CD14-positive monocyte (primary cell): ENCODE data around the gene COX10. TPM values are rescaled to one million over a fixed set of nuclear protein-coding genes. Genes with fewer than 3 reads are reported as not detected.

Experiments
- DNase-seq, 3 donors: peaks; one replicate each; pipeline ENCODE4 v3.0.0-alpha.2; 2011 to 2022
- H2AFZ ChIP-seq: 2 replicates; pipeline ENCODE4 v1.6.0; 2012; ENCODE audit warnings: mild to moderate bottlenecking, low read depth, low read length, inconsistent platforms; ENCODE audit not compliant: insufficient read depth, poor library complexity, severe bottlenecking
- H3K27ac ChIP-seq, 2 donors: 1 replicate in 1 of 2; 2 replicates in 1 of 2; pipeline ENCODE4 v1.5.1; 2012 to 2013; ENCODE audit warnings: low read length in 2 of 2, control low read depth in 1 of 2, inconsistent platforms in 1 of 2, low read depth in 1 of 2, mild to moderate bottlenecking in 1 of 2
- H3K27me3 ChIP-seq, 2 donors: one replicate each; pipeline versions ENCODE4 v1.6.0 to v1.6.1; 2011 to 2013; ENCODE audit warnings: low read length in 2 of 2; ENCODE audit not compliant: control insufficient read depth in 2 of 2, insufficient read depth in 2 of 2
- H3K36me3 ChIP-seq, 2 donors: replicated peaks in 1 of 2; 1 replicate in 1 of 2; 2 replicates in 1 of 2; pipeline versions ENCODE4 v1.5.1 to v1.6.1; 2012 to 2013; ENCODE audit warnings: low read length in 2 of 2, control low read depth in 1 of 2, inconsistent platforms in 1 of 2, mild to moderate bottlenecking in 1 of 2; ENCODE audit not compliant: insufficient read depth in 2 of 2, control insufficient read depth in 1 of 2
- H3K4me1 ChIP-seq, 2 donors: 1 replicate in 1 of 2; 2 replicates in 1 of 2; pipeline versions ENCODE4 v1.5.1 to v1.6.1; 2012 to 2013; ENCODE audit warnings: low read length in 2 of 2, control low read depth in 1 of 2, inconsistent platforms in 1 of 2, mild to moderate bottlenecking in 1 of 2, moderate library complexity in 1 of 2; ENCODE audit not compliant: insufficient read depth in 2 of 2, control insufficient read depth in 1 of 2
- H3K4me2 ChIP-seq: replicated peaks from 2 replicates; pipeline ENCODE3; 2012; ENCODE audit warnings: low read length, moderate library complexity, mild to moderate bottlenecking; ENCODE audit not compliant: poor library complexity, severe bottlenecking; ENCODE audit errors: extremely low read depth
- H3K4me3 ChIP-seq, 3 experiments: fragments of 200-600 bp in 1 of 3; sonication (generic) in 1 of 3; replicated peaks in 1 of 3; 1 replicate in 2 of 3; 2 replicates in 1 of 3; pipeline ENCODE4 v1.5.1; 2011 to 2013; ENCODE audit warnings: low read length in 3 of 3, mild to moderate bottlenecking in 3 of 3, control low read depth in 2 of 3, low read depth in 2 of 3, inconsistent platforms in 1 of 3, moderate library complexity in 1 of 3
- H3K79me2 ChIP-seq: 2 replicates; pipeline ENCODE4 v1.6.0; 2012; ENCODE audit warnings: mild to moderate bottlenecking, control low read depth, inconsistent platforms, low read length, moderate library complexity; ENCODE audit not compliant: insufficient read depth
- H3K9ac ChIP-seq: 2 replicates; pipeline ENCODE4 v1.6.0; 2017; ENCODE audit warnings: low read length, mild to moderate bottlenecking; ENCODE audit not compliant: insufficient read depth, poor library complexity, severe bottlenecking
- H3K9me3 ChIP-seq, 2 donors: replicated peaks in 1 of 2; 1 replicate in 1 of 2; 2 replicates in 1 of 2; pipeline versions ENCODE4 v1.5.1 to v1.6.1; 2012 to 2013; ENCODE audit warnings: low read length in 2 of 2, control low read depth in 1 of 2; ENCODE audit not compliant: control insufficient read depth in 1 of 2, insufficient read depth in 1 of 2
- H4K20me1 ChIP-seq: 2 replicates; pipeline ENCODE4 v1.6.0; 2012; ENCODE audit warnings: mild to moderate bottlenecking, low read length, control low read depth, moderate library complexity; ENCODE audit not compliant: insufficient read depth
- H3K27ac Mint-ChIP-seq, 7 donors: one replicate each; pipeline ENCODE4 v1.8.0; 2020; ENCODE audit warnings: mild to moderate bottlenecking in 7 of 7, mixed read lengths in 7 of 7, moderate library complexity in 6 of 7, inconsistent platforms in 2 of 7
- H3K27me3 Mint-ChIP-seq, 3 donors: one replicate each; pipeline ENCODE4 v1.8.0; 2021 to 2022; ENCODE audit warnings: low read depth in 3 of 3, mild to moderate bottlenecking in 3 of 3, mixed read lengths in 3 of 3, moderate library complexity in 3 of 3, inconsistent platforms in 1 of 3
- H3K36me3 Mint-ChIP-seq, 2 donors: one replicate each; pipeline ENCODE4 v1.8.0; 2020; ENCODE audit warnings: mixed read lengths in 2 of 2, inconsistent platforms in 1 of 2, mild to moderate bottlenecking in 1 of 2
- H3K4me1 Mint-ChIP-seq: one replicate; pipeline ENCODE4 v1.8.0; 2020; ENCODE audit warnings: mild to moderate bottlenecking, mixed read lengths
- H3K4me3 Mint-ChIP-seq, 2 donors: one replicate each; pipeline ENCODE4 v1.8.0; 2020; ENCODE audit warnings: mild to moderate bottlenecking in 2 of 2, mixed read lengths in 2 of 2, moderate library complexity in 1 of 2
- H3K9me3 Mint-ChIP-seq, 7 donors: one replicate each; pipeline ENCODE4 v1.8.0; 2020 to 2022; ENCODE audit warnings: mixed read lengths in 7 of 7, mild to moderate bottlenecking in 6 of 7, moderate library complexity in 6 of 7, inconsistent platforms in 2 of 7
- WGBS: methylation state at CpG from one replicate; pipeline ENCODE4 v1.1.5; 2013; ENCODE audit warnings: missing lambda C conversion rate; ENCODE audit not compliant: insufficient coverage; 5-methylcytosine and 5-hydroxymethylcytosine counted together
- intact Hi-C, 2 donors: fragments of 100-400 bp; cut with micrococcal nuclease; formaldehyde crosslinking; loops; one replicate each; pipeline versions ENCODE4 v1.15.0 to v1.15.1; 2023
- polyA plus RNA-seq, 3 donors: library from polyadenylated mRNA; depleted of rRNA in 1 of 3; unstranded in 2 of 3; stranded (reverse) in 1 of 3; fragments of 300-500 nt in 2 of 3; fragments of >200 nt in 1 of 3; fragmentation: Illumina TruSeq in 2 of 3; gene quantifications; 1 replicate in 2 of 3; 2 replicates in 1 of 3; pipeline ENCODE4 v1.2.3, GENCODE V29; 2012 to 2021
- TF ChIP-seq, protein P1 (sequence below): fragments of 200-600 bp; IDR thresholded peaks from one replicate; pipeline ENCODE4 v1.8.0; 2022; ENCODE audit warnings: antibody characterized with exemption, mild to moderate bottlenecking

COX10 gene
- polyA plus RNA-seq, 3 donors, result 8.2 to 15.2 (median 11.3) TPM

DNA sequence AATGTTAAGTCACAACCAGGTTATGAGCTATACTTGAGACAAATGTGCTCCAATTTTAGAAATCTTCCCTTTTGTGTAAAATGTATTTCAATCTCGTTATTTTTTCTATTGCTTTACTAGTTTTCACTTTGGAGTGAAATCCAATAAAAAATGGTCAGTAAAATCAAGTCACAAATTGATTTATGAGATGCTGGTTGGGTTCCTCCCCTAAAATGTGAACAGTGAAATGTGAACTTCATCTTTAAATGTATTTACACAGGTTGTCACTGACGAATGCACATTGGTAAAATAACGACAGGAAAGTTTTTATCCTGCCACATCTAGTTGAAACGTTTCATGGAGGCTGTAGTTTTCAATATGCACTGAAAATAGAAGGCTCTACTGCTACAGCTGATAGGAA lies 55.5 kb downstream of the COX10 start:
- intact Hi-C loops, result no loop called here
- H4K20me1 ChIP-seq, result peaks cover 17% of the 10 kb centered on the region
- no peak overlapping the region for H3K4me3 Mint-ChIP-seq
- no peak overlapping the region for H2AFZ ChIP-seq
- H3K4me3 ChIP-seq, result no peak overlapping the region
- H3K27ac Mint-ChIP-seq, result no peak overlapping the region
- TF ChIP-seq, protein P1, sequence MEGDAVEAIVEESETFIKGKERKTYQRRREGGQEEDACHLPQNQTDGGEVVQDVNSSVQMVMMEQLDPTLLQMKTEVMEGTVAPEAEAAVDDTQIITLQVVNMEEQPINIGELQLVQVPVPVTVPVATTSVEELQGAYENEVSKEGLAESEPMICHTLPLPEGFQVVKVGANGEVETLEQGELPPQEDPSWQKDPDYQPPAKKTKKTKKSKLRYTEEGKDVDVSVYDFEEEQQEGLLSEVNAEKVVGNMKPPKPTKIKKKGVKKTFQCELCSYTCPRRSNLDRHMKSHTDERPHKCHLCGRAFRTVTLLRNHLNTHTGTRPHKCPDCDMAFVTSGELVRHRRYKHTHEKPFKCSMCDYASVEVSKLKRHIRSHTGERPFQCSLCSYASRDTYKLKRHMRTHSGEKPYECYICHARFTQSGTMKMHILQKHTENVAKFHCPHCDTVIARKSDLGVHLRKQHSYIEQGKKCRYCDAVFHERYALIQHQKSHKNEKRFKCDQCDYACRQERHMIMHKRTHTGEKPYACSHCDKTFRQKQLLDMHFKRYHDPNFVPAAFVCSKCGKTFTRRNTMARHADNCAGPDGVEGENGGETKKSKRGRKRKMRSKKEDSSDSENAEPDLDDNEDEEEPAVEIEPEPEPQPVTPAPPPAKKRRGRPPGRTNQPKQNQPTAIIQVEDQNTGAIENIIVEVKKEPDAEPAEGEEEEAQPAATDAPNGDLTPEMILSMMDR, result no peak
- no peak overlapping the region for H3K4me2 ChIP-seq
- H3K9me3 Mint-ChIP-seq, result no peaks in the 10 kb centered on the region
- no peaks in the 10 kb centered on the region for H3K4me1 ChIP-seq
- H3K9me3 ChIP-seq, result no peaks in the 10 kb centered on the region
- H3K36me3 Mint-ChIP-seq, result peaks cover 0 to 2% of the 10 kb centered on the region in 2 donors
- H3K27me3 Mint-ChIP-seq, result no peaks in the 10 kb centered on the region
- H3K36me3 ChIP-seq, result no peaks in the 10 kb centered on the region
- peaks cover 3% of the 10 kb centered on the region for H3K79me2 ChIP-seq
- H3K27ac ChIP-seq, result no peak overlapping the region
- WGBS, result no CpG with 5 or more reads among the region's 4 CpGs
- no peak overlapping the region for H3K9ac ChIP-seq
- peaks cover 19% of the 10 kb centered on the region for H3K4me1 Mint-ChIP-seq
- no peak for DNase-seq
- H3K27me3 ChIP-seq, result no peaks in the 10 kb centered on the region

DNA sequence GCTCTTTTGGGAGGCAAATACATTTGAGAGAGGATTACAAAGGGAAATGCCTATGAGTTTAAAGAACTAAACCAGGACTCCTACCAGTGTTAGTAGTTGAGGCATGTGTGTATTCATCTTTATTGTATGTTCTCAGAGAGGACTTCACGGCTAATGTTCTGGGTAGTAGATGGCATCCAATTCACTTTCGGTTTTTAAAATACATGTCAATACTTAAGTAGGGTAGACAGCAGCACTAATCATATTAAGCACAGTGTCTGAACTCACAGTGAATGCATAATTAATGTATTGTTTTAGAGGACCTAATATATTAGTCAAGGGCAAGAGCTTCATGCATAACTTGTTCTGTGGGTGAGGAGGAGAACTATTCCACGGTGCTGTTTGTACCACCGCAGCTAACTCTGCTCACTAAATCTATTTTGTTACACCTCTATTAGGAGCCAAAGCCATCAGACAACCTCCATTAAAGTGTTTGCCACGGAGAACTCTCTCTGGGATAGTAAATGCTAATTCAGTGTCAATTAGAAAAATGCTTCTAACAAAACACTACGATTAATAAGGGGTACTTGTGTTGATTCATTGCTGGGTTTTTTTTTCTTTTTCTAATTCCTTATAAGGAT lies 56.3 kb downstream of the COX10 start:
- no peaks in the 10 kb centered on the region for H3K4me1 ChIP-seq
- WGBS, result no CpG with 5 or more reads among the region's 6 CpGs
- no peak overlapping the region for H3K27ac Mint-ChIP-seq
- H2AFZ ChIP-seq, result no peak overlapping the region
- no peaks in the 10 kb centered on the region for H3K9me3 ChIP-seq
- DNase-seq, result no peak
- no peak overlapping the region for H3K4me3 ChIP-seq
- H3K4me3 Mint-ChIP-seq, result no peak overlapping the region
- no peak overlapping the region for H3K27ac ChIP-seq
- H3K36me3 ChIP-seq, result no peaks in the 10 kb centered on the region
- peaks cover 3% of the 10 kb centered on the region for H3K79me2 ChIP-seq
- peaks cover 19% of the 10 kb centered on the region for H3K4me1 Mint-ChIP-seq
- H3K9me3 Mint-ChIP-seq, result peaks cover 0 to 2% (median 0%) of the 10 kb centered on the region in 7 donors
- peaks cover 17% of the 10 kb centered on the region for H4K20me1 ChIP-seq
- H3K9ac ChIP-seq, result no peak overlapping the region
- no peaks in the 10 kb centered on the region for H3K27me3 ChIP-seq
- H3K4me2 ChIP-seq, result no peak overlapping the region
- H3K27me3 Mint-ChIP-seq, result no peaks in the 10 kb centered on the region
- TF ChIP-seq, protein P1, result no peak
- peaks cover 2% of the 10 kb centered on the region in 2 donors for H3K36me3 Mint-ChIP-seq
- intact Hi-C loops, result no loop called here
